HG03354 (cell line): ENCODE results near the gene ATP8B2.

Experiments
- ATAC-seq: cut with Tn5 transposase; IDR thresholded peaks from one replicate; pipeline ENCODE4 v1.9.1; 2021; ENCODE audit warnings: mild to moderate bottlenecking; ENCODE audit not compliant: unreplicated experiment, poor library complexity, severe bottlenecking

Gene ATP8B2

DNA sequence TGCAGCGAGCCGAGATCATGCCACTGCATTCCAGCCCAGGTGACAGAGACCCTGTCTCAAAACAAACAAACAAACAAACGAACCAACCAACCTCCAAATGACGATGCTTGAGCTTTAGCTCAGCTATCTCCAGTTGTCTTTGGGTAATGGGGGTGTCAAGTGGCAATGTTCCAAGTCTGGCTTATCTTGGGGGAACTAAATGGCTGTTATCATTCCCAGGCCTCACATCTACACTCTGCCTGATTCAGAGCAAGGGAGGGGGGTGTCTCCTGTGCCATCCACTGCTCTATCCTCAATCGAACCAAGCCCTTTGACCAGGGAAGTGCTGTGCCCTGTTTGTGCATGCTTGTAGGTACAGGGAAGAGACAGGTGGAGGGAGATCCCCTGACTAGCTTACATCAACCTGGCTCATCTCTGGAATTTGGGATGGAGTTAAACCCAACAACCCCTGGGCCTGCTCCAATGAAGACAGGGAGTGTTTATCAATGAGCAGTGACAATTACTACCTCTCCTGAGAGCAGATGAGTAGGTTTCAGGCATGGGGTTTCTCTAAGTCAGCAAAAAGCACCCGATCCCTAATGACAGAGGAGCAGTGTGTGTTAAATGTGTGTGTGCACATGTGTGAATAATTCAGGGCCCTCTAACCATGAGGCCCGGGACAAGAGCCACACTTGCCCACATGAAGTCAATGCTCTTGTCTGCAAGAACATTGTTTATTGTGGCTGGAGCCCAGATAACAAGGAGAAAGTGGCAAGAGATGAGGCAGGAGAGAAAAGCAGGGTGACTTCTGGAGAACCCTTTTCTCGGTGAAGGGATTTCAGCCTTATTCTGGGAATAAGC is 59.5 kb downstream of the ATP8B2 start:
- no peak for ATAC-seq

DNA sequence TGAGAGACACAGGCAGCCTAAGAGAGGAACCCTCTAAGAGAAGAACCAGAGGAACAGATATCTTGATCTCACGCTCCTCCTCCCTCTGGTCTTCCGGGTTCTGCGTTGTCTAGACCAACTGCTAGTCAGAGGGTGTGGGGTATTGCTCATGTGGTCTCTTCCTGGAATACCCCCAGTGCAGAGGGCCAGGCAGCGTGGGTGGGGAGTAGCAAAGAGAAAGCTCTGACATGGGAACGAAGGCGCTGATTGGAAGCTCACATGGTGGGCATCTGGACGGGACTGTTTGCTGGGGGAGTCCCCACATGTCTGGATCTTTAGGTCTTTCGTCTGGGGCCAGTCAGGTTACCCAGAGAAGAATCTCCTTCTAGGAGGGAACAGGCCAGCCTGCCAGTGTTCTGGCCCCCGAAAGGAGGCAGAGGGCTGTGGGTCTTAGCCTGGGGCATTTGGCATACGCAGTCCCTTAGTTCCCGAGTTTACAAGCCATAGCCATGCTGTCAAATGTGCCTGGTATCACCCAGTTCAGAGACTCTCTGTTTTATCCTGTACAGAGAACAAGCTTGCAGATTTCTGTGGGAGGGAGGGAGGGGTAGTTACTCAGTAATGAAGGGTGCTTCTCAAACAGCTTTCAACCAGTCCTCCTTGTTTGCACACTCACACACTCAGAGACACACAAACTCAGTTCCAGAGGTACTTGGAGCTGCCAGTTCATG is 61.5 kb downstream of the ATP8B2 start:
- no peak for ATAC-seq

DNA sequence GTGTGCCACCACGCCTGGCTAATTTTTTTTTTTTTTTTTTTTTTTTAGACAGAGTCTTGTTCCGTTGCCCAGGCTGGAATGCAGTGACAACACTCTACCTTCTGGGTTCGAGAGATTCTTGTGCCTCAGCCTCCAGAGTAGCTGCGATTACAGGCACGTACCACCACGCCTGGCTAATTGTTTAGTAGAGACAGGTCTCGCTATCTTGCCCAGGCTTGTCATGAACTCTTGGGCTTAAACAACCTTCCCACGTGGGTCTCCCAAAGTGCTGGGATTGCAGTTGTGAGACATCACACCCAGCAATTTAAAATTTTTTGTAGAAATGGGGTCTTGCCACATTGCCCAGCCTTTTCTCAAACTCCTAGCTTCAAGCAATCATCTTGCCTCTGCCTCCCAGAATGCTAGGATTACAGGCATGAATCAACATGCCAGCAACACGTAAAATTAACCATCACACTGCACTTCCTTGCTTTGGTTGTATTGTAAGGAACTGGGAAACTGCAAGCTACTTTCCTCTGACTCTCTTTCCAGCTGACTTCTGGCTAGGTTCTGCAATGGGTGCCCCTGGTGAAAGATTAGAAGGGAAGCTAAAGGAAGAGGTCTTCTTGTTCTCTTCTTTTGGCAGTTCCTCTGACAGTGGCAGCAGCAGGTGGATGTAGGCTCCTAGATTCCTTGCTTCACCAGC is 65.9 kb downstream of the ATP8B2 start:
- no peak for ATAC-seq

DNA sequence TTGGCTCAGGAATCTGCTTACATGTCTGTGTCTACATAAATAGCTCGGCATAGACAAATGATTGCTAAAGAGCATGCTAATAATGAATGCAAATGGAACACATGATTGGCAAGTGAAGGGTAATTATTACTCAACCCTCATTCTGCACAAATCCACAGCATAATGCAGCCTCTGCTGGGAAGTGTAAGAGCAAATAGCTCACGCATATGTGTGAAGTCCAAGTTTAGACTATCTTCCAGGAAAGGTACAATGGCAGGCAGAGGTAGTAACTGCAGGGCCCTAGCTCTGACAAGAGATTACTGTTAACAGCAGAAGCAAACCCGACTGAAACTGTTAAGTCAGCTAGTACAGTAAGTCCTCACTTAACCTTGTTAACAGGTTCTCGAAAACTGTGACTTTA is 72.8 kb downstream of the ATP8B2 start:
- ATAC-seq: no peak

DNA sequence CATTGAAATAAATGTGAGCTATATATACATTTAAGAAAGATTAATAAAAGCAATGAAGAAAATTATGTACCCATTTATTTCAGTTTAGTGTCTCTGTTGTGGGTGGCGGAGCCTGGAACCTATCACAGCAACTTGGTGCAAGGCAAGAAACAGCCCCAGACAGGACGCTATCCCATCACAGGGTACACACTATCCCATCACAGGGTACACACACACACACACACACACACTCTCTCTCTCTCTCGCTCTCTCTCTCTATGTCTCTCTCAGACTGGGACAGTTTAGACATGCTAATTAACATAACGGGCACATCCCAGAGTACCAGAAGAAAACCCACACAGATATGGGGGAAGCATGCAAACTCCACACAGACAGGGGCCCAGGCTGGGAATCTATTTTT is 73.4 kb downstream of the ATP8B2 start:
- ATAC-seq: no peak

DNA sequence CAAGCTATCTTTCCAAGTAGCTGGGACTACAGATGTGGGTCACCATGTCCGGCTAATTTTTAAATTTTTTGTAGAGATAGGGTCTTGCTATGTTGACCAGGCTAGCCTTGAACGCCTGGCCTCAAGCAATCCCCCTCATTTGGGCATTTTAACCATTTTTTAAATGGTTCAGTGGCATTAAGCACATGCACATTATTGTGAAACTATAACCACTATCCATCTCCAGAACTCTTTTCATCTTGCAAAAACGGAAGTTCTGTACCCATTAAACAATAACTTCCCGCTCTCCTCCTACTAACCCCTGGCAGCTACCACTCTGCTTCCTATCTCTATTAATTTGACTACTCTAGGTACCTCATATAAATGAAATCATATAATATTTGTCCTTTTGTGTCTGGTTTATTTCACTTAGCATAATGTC is 75.1 kb downstream of the ATP8B2 start:
- ATAC-seq: no peak
